Endothelial cell of umbilical vein (primary cell): ENCODE results near the gene MICALL1. TPM values are rescaled to one million over a fixed set of nuclear protein-coding genes. Genes with fewer than 3 reads are reported as not detected.

Source experiments
- BruUV-seq: library from RNA; stranded (reverse); fragments of 400-500 nt; replicated peaks from 2 replicates; lab custom pipeline; 2021; lab: Mats Ljungman, UMichigan
- CTCF ChIA-PET: fragments of 300-600, 350-600 bp; sonication (Branson Sonifier 250); formaldehyde crosslinking; loops from one replicate; lab custom pipeline; 2021; ENCODE audit warnings: antibody characterized with exemption, inconsistent platforms; lab: Charles Lee
- POLR2A ChIA-PET: fragments of 300-600, 350-600 bp; sonication (Branson Sonifier 250); formaldehyde crosslinking; loops from one replicate; lab custom pipeline; 2021; ENCODE audit warnings: antibody characterized with exemption, inconsistent platforms; lab: Charles Lee
- DNase-seq: peaks from one replicate; pipeline ENCODE4 v3.0.0-alpha.2; 2011; ENCODE audit warnings: low read depth, low spot score
- FAIRE-seq: peaks from 2 replicates; lab custom pipeline; 2011; peaks lifted over from hg19 to GRCh38; lab: Jason Lieb, UNC
- H2AFZ ChIP-seq: 2 replicates; pipeline ENCODE4 v1.6.0; 2012; ENCODE audit warnings: low read depth, low read length, control low read depth, inconsistent platforms
- H3K27ac ChIP-seq: 2 replicates; pipeline ENCODE4 v1.5.1; 2011; ENCODE audit warnings: low read depth, mild to moderate bottlenecking, control low read depth, low read length, moderate library complexity; ENCODE audit not compliant: insufficient read depth
- H3K27me3 ChIP-seq, 2 experiments: 2 replicates each; pipeline versions ENCODE4 v1.6.0 to v1.6.1; 2011; ENCODE audit warnings: low read length in 2 of 2, mixed read lengths in 1 of 2; ENCODE audit not compliant: control insufficient read depth in 2 of 2, insufficient read depth in 2 of 2
- H3K36me3 ChIP-seq, 2 experiments: 2 replicates in 1 of 2; 3 replicates in 1 of 2; pipeline ENCODE4 v1.5.1; 2011; ENCODE audit warnings: low read length in 2 of 2, mild to moderate bottlenecking in 1 of 2, moderate library complexity in 1 of 2; ENCODE audit not compliant: control insufficient read depth in 2 of 2, insufficient read depth in 2 of 2; ENCODE audit errors: extremely low read depth in 1 of 2
- H3K4me1 ChIP-seq: 3 replicates; pipeline ENCODE4 v1.5.1; 2011; ENCODE audit warnings: mild to moderate bottlenecking, low read length; ENCODE audit not compliant: control insufficient read depth, insufficient read depth; ENCODE audit errors: extremely low read depth
- H3K4me2 ChIP-seq: 2 replicates; pipeline ENCODE4 v1.6.1; 2011; ENCODE audit warnings: low read length, control low read depth, mixed read lengths; ENCODE audit not compliant: insufficient read depth
- H3K4me3 ChIP-seq, 3 experiments: fragments of 200-600 bp in 1 of 3; sonication (generic), shearing (Covaris generic) in 1 of 3; replicated peaks in 1 of 3; 2 replicates each; pipeline ENCODE4 v1.5.1; 2011 to 2016; ENCODE audit warnings: control low read depth in 3 of 3, low read length in 3 of 3, mild to moderate bottlenecking in 2 of 3, inconsistent platforms in 1 of 3, low read depth in 1 of 3, moderate library complexity in 1 of 3; ENCODE audit not compliant: insufficient read depth in 1 of 3
- H3K79me2 ChIP-seq: 2 replicates; pipeline ENCODE4 v1.6.0; 2012; ENCODE audit warnings: low read length, inconsistent platforms; ENCODE audit not compliant: control insufficient read depth, insufficient read depth
- H3K9ac ChIP-seq: replicated peaks from 2 replicates; pipeline ENCODE3; 2011; ENCODE audit warnings: low read length, control low read depth; ENCODE audit not compliant: insufficient read depth; ENCODE audit errors: extremely low read depth
- H3K9me1 ChIP-seq: replicated peaks from 3 replicates; pipeline ENCODE4 v1.6.0; 2011; ENCODE audit warnings: mild to moderate bottlenecking, low read length; ENCODE audit not compliant: control insufficient read depth, insufficient read depth; ENCODE audit errors: extremely low read depth
- H3K9me3 ChIP-seq: replicated peaks from 2 replicates; pipeline ENCODE4 v1.5.1; 2012; ENCODE audit warnings: low read length, inconsistent platforms; ENCODE audit not compliant: control insufficient read depth, insufficient read depth
- H4K20me1 ChIP-seq: replicated peaks from 2 replicates; pipeline ENCODE3; 2011; ENCODE audit warnings: mild to moderate bottlenecking, low read length; ENCODE audit not compliant: control insufficient read depth, insufficient read depth; ENCODE audit errors: extremely low read depth
- EZH2 ChIP-seq: IDR thresholded peaks from 2 replicates; pipeline ENCODE4 v1.6.1; 2012; ENCODE audit warnings: borderline replicate concordance, low read depth, mild to moderate bottlenecking, moderate library complexity, low read length, inconsistent platforms; ENCODE audit not compliant: severe bottlenecking
- FOS ChIP-seq: IDR thresholded peaks from 2 replicates; pipeline ENCODE4 v1.6.1; 2011; ENCODE audit warnings: mild to moderate bottlenecking, low read length, moderate library complexity, borderline replicate concordance; ENCODE audit not compliant: insufficient read depth
- GATA2 ChIP-seq: IDR thresholded peaks from 2 replicates; pipeline ENCODE4 v1.7.0; 2011; ENCODE audit warnings: low read depth, mild to moderate bottlenecking, moderate library complexity, mixed read lengths, low read length; ENCODE audit not compliant: insufficient read length, insufficient read depth
- JUN ChIP-seq: IDR thresholded peaks from 2 replicates; pipeline ENCODE4 v1.6.1; 2011; ENCODE audit warnings: borderline replicate concordance, low read depth; ENCODE audit not compliant: insufficient read length, insufficient read depth
- MYC ChIP-seq: IDR thresholded peaks from one replicate; pipeline ENCODE4 v1.6.1; 2011; ENCODE audit warnings: mild to moderate bottlenecking, low read depth, low read length
- POLR2A ChIP-seq: IDR thresholded peaks from 2 replicates; pipeline ENCODE4 v1.6.1; 2012; ENCODE audit warnings: low read depth, mild to moderate bottlenecking, control low read depth, low read length
- POLR2AphosphoS5 ChIP-seq: IDR thresholded peaks from 2 replicates; pipeline ENCODE4 v1.6.1; 2012; ENCODE audit warnings: low read depth, mild to moderate bottlenecking, control low read depth, low read length, moderate library complexity; ENCODE audit not compliant: insufficient read depth
- dilution Hi-C: fragments of 300-500 bp; cut with MboI; formaldehyde crosslinking; loops from one replicate; pipeline ENCODE4 v1.15.0; 2019; ENCODE audit warnings: low sequenced_read_pairs; ENCODE audit not compliant: extremely low pct_ligation_motif_present
- intact Hi-C: fragments of 100-400 bp; cut with micrococcal nuclease; formaldehyde crosslinking; loops from one replicate; pipeline ENCODE4 v1.10.0; 2022
- polyA plus RNA-seq, 4 experiments: library from polyadenylated mRNA; depleted of rRNA in 3 of 4; stranded (reverse) in 3 of 4; unstranded in 1 of 4; fragments of >200 nt; gene quantifications; 2 replicates each; pipeline versions ENCODE4 v1.2.1 to v1.2.3, GENCODE V29; 2011 to 2012; ENCODE audit warnings: missing spikeins in 1 of 4
- total RNA-seq: library from RNA; stranded (reverse); gene quantifications from 2 replicates; pipeline ENCODE4 v1.2.3, GENCODE V29; 2021
- TF ChIP-seq, protein P1 (sequence below), 2 donors: IDR thresholded peaks; 1 replicate in 1 of 2; 2 replicates in 1 of 2; pipeline ENCODE4 v1.5.1; 2011; ENCODE audit warnings: low read length in 2 of 2, mild to moderate bottlenecking in 2 of 2, moderate library complexity in 2 of 2, control low read depth in 1 of 2, inconsistent platforms in 1 of 2, low read depth in 1 of 2; ENCODE audit not compliant: insufficient read depth in 1 of 2; ENCODE audit errors: extremely low read depth in 1 of 2
- TF ChIP-seq, protein P2 (sequence below): IDR thresholded peaks from 2 replicates; pipeline ENCODE4 v1.6.1; 2011; ENCODE audit not compliant: insufficient read depth, insufficient read length

The MICALL1 gene
- total and polyA plus RNA-seq, 2 donors (not counting 3 experiments of a cell fraction or from before 2014, with no cell fraction given) = 23.9 to 66.9 TPM

DNA sequence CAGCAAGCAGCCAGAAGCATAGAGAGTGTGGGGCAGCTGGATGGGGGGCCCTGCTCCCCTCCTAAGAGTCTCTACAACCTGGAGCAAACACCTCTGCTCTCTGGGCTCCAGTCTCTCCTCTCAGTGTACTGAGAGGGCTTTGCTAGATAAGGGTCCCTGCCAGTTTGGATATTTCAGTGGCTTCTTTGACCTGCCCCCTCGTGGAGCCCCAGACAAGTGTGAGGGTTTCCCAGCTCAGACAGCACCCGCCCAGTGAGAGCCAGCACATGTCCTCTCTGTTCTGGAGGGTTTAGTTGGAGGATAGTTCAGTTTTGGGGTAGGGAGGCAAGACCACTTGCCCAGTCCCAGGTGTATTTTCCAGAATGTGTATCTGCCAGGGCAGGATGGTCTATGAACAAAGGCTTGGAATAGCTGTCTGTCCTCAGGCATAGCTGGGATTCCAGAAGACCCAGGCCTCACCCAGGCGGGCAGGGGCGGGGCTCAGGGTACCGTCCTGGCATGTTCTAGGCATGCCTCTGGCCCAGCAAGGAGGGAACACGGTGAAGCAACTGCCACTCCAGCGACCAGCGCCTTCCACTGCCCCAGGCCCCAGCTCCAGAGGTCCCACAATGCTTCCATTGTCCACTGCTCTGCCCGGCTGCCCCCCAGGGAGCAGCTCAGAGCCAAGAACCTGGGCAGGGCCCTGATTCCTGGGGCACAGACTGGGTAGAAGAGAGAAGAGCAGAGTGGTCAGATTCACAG, 7.5 kb upstream of the MICALL1 start:
- Histone ChIP-seq H3K9me1 (no peaks in the 10 kb centered on the region), H3K9me3 (no peaks in the 10 kb centered on the region), H3K4me1 (peaks cover 16% of the 10 kb centered on the region), H3K79me2 (no peaks in the 10 kb centered on the region), H3K4me2 (no peak overlapping the region), H3K4me3 (no peak overlapping the region), H3K27me3 (no peaks in the 10 kb centered on the region), H3K9ac (no peak overlapping the region), H3K36me3 (no peaks in the 10 kb centered on the region), H3K27ac (no peak overlapping the region), H2AFZ (no peak overlapping the region), H4K20me1 (no peaks in the 10 kb centered on the region)
- no TSS peak for BruUV-seq
- CTCF ChIA-PET = interaction anchor here (3.6 kb wide), 1 partner anchor 11 kb away, joined by 29 read pairs; no protein-coding TSS in a partner anchor
- dilution Hi-C loops (no loop called here), intact Hi-C loops (no loop called here)
- DNase-seq (no peak), FAIRE-seq (no peak)
- POLR2A ChIA-PET = interaction anchor here (0.6 kb wide), 1 partner anchor 20 kb away, joined by 6 read pairs; no protein-coding TSS in a partner anchor
- TF ChIP-seq FOS (no peak), POLR2AphosphoS5 (no peak), EZH2 (no peak), POLR2A (no peak), JUN (no peak), MYC (no peak), GATA2 (no peak)
- TF ChIP-seq, protein P1, sequence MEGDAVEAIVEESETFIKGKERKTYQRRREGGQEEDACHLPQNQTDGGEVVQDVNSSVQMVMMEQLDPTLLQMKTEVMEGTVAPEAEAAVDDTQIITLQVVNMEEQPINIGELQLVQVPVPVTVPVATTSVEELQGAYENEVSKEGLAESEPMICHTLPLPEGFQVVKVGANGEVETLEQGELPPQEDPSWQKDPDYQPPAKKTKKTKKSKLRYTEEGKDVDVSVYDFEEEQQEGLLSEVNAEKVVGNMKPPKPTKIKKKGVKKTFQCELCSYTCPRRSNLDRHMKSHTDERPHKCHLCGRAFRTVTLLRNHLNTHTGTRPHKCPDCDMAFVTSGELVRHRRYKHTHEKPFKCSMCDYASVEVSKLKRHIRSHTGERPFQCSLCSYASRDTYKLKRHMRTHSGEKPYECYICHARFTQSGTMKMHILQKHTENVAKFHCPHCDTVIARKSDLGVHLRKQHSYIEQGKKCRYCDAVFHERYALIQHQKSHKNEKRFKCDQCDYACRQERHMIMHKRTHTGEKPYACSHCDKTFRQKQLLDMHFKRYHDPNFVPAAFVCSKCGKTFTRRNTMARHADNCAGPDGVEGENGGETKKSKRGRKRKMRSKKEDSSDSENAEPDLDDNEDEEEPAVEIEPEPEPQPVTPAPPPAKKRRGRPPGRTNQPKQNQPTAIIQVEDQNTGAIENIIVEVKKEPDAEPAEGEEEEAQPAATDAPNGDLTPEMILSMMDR (IDR thresholded peaks at IDR 0.05; ENCODE audit: extremely low read depth in 1 of 2, insufficient read depth in 1 of 2, low read depth in 1 of 2, low read length in 2 of 2) = no peak
- TF ChIP-seq, protein P2, sequence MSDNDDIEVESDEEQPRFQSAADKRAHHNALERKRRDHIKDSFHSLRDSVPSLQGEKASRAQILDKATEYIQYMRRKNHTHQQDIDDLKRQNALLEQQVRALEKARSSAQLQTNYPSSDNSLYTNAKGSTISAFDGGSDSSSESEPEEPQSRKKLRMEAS = no peak
